HCT116 (cell line): Measurements from ENCODE around the gene RAD18. TPM values are rescaled to one million over a fixed set of nuclear protein-coding genes. Genes with fewer than 3 reads are reported as not detected.

Experiments used
- ATAC-seq: fragments of 200-7000 bp; cut with Tn5 transposase; 2 replicates; pipeline ENCODE4 v1.9.1; 2020; ENCODE audit warnings: mild to moderate bottlenecking, moderate library complexity
- BruUV-seq: library from RNA; stranded (reverse); fragments of 400-500 nt; replicated peaks from 2 replicates; lab custom pipeline; 2021; lab: Mats Ljungman, UMichigan
- CTCF ChIA-PET: fragments of 300-600 bp; sonication (Branson Sonifier 250); formaldehyde crosslinking; loops from one replicate; lab custom pipeline; 2021; ENCODE audit warnings: antibody characterized with exemption; lab: Charles Lee
- POLR2A ChIA-PET: fragments of 300-600, 350-600 bp; sonication (Branson Sonifier 250); formaldehyde crosslinking; loops from one replicate; lab custom pipeline; 2021; ENCODE audit warnings: antibody characterized with exemption; lab: Charles Lee
- RAD21 ChIA-PET, 2 experiments: fragments of 300-600 bp; sonication (Branson Sonifier 250); formaldehyde crosslinking; loops; one replicate each; lab custom pipeline; 2023; ENCODE audit warnings: low total read pairs in 2 of 2; ENCODE audit not compliant: uncharacterized antibody in 2 of 2, unreplicated experiment in 2 of 2, low non-redundant PET in 1 of 2; lab: Charles Lee
- DNase-seq: peaks from one replicate; pipeline ENCODE4 v3.0.0-alpha.2; 2010; ENCODE audit warnings: low read depth, low spot score
- H2AFZ ChIP-seq: fragments of 200-600 bp; shearing (Covaris generic), sonication (generic); 2 replicates; pipeline ENCODE4 v1.6.1; 2017; ENCODE audit warnings: low read depth, mixed run types, mixed read lengths, antibody characterized with exemption, low read length; ENCODE audit not compliant: poor library complexity, severe bottlenecking
- H3K27ac ChIP-seq: 2 replicates; pipeline ENCODE4 v1.5.1; 2012; ENCODE audit warnings: low read depth, low read length
- H3K27me3 ChIP-seq: fragments of 200-600 bp; sonication (generic); 2 replicates; pipeline ENCODE4 v1.6.1; 2016; ENCODE audit warnings: mixed run types, low read length, mixed read lengths; ENCODE audit not compliant: insufficient read depth
- H3K36me3 ChIP-seq, 2 experiments: fragments of 200-500 bp in 1 of 2; fragments of 200-600 bp in 1 of 2; sonication (Bioruptor generic) in 1 of 2; sonication (generic) in 1 of 2; 2 replicates each; pipeline versions ENCODE4 v1.5.1 to v1.6.1; 2014 to 2016; ENCODE audit warnings: low read length in 2 of 2, inconsistent platforms in 1 of 2, mixed read lengths in 1 of 2, mixed run types in 1 of 2; ENCODE audit not compliant: insufficient read depth in 2 of 2, control insufficient read depth in 1 of 2
- H3K4me1 ChIP-seq, 2 experiments: fragments of 200-600 bp in 1 of 2; sonication (generic) in 1 of 2; 2 replicates each; pipeline versions ENCODE4 v1.5.1 to v1.6.1; 2012 to 2017; ENCODE audit warnings: low read length in 2 of 2, inconsistent platforms in 1 of 2, mild to moderate bottlenecking in 1 of 2, mixed read lengths in 1 of 2, mixed run types in 1 of 2, moderate library complexity in 1 of 2; ENCODE audit not compliant: insufficient read depth in 2 of 2, control insufficient read depth in 1 of 2
- H3K4me2 ChIP-seq: fragments of 200-600 bp; sonication (generic); 2 replicates; pipeline ENCODE4 v1.6.1; 2017; ENCODE audit warnings: mixed run types, low read length, mixed read lengths
- H3K4me3 ChIP-seq, 2 experiments: fragments of 200-600 bp in 1 of 2; sonication (generic) in 1 of 2; replicated peaks in 1 of 2; 2 replicates each; pipeline ENCODE4 v1.5.1; 2011 to 2016; ENCODE audit warnings: low read length in 2 of 2, control low read depth in 1 of 2, low read depth in 1 of 2, mild to moderate bottlenecking in 1 of 2, mixed read lengths in 1 of 2, mixed run types in 1 of 2
- H3K79me2 ChIP-seq: fragments of 200-600 bp; sonication (generic); 2 replicates; pipeline ENCODE4 v1.6.1; 2017; ENCODE audit warnings: mild to moderate bottlenecking, mixed run types, low read length, moderate library complexity, mixed read lengths; ENCODE audit not compliant: insufficient read depth
- H3K9ac ChIP-seq: fragments of 200-600 bp; sonication (generic); 2 replicates; pipeline ENCODE4 v1.6.1; 2016; ENCODE audit warnings: low read length, mixed read lengths
- H3K9me2 ChIP-seq: fragments of 200-600 bp; sonication (generic), shearing (Covaris generic); 2 replicates; pipeline ENCODE4 v1.6.1; 2017; ENCODE audit warnings: mixed run types, mild to moderate bottlenecking, moderate library complexity; ENCODE audit not compliant: insufficient read depth
- H3K9me3 ChIP-seq, 2 experiments: fragments of 200-500 bp in 1 of 2; fragments of 200-600 bp in 1 of 2; sonication (Bioruptor generic) in 1 of 2; sonication (generic) in 1 of 2; 2 replicates each; pipeline ENCODE4 v1.6.1; 2014 to 2017; ENCODE audit warnings: low read length in 2 of 2, mixed read lengths in 2 of 2, inconsistent platforms in 1 of 2, low read depth in 1 of 2, mild to moderate bottlenecking in 1 of 2, mixed run types in 1 of 2, moderate library complexity in 1 of 2; ENCODE audit not compliant: control insufficient read depth in 1 of 2, insufficient read depth in 1 of 2
- H4K20me1 ChIP-seq: fragments of 200-600 bp; sonication (generic), shearing (Covaris generic); 2 replicates; pipeline ENCODE4 v1.6.1; 2017; ENCODE audit warnings: mixed run types, mild to moderate bottlenecking, moderate library complexity; ENCODE audit not compliant: insufficient read depth
- ELF1 ChIP-seq: IDR thresholded peaks from 2 replicates; pipeline ENCODE4 v1.6.1; 2012; ENCODE audit warnings: low read depth, borderline replicate concordance
- FOSL1 ChIP-seq: IDR thresholded peaks from 2 replicates; pipeline ENCODE4 v1.6.1; 2012; ENCODE audit warnings: low read depth
- JUND ChIP-seq: IDR thresholded peaks from 2 replicates; pipeline ENCODE4 v1.6.1; 2012
- POLR2A ChIP-seq: IDR thresholded peaks from 2 replicates; pipeline ENCODE4 v1.7.0; 2011; ENCODE audit warnings: borderline replicate concordance; ENCODE audit not compliant: insufficient read depth, insufficient read length; ENCODE audit errors: extremely low read depth
- RAD21 ChIP-seq: IDR thresholded peaks from 2 replicates; pipeline ENCODE4 v1.6.1; 2012; ENCODE audit warnings: low read depth, mild to moderate bottlenecking
- SIN3A ChIP-seq: IDR thresholded peaks from 2 replicates; pipeline ENCODE4 v1.6.1; 2012; ENCODE audit warnings: low read depth
- SRF ChIP-seq: IDR thresholded peaks from 2 replicates; pipeline ENCODE4 v1.6.1; 2012; ENCODE audit warnings: low read depth
- TCF7L2 ChIP-seq: IDR thresholded peaks from 2 replicates; pipeline ENCODE4 v1.7.0; 2011; ENCODE audit warnings: borderline replicate concordance, inconsistent platforms; ENCODE audit not compliant: insufficient read depth, insufficient read length; ENCODE audit errors: extremely low read depth
- YY1 ChIP-seq: IDR thresholded peaks from 2 replicates; pipeline ENCODE4 v1.6.1; 2011; ENCODE audit warnings: low read length, low read depth, moderate library complexity, mild to moderate bottlenecking; ENCODE audit not compliant: insufficient replicate concordance; ENCODE audit errors: extremely low read depth
- ZFX ChIP-seq: fragments of 450-650 bp; IDR thresholded peaks from 2 replicates; pipeline ENCODE4 v1.6.1; 2017
- intact Hi-C: fragments of 100-400 bp; cut with micrococcal nuclease; formaldehyde crosslinking; loops from 2 replicates; pipeline ENCODE4 v1.10.0; 2022
- total RNA-seq: library from RNA; stranded (reverse); gene quantifications from one replicate; pipeline ENCODE4 v1.2.1, GENCODE V29; 2021; ENCODE audit not compliant: unreplicated experiment
- TF ChIP-seq, protein P1 (sequence below), 3 experiments: fragments of 200-600 bp in 1 of 3; sonication (generic) in 1 of 3; IDR thresholded peaks in 2 of 3; conservative IDR thresholded peaks in 1 of 3; 2 replicates each; pipeline ENCODE4 v1.5.1; 2012 to 2017; ENCODE audit warnings: low read depth in 2 of 3, low read length in 2 of 3, antibody characterized with exemption in 1 of 3, borderline replicate concordance in 1 of 3, control low read depth in 1 of 3, mild to moderate bottlenecking in 1 of 3, mixed read lengths in 1 of 3, mixed run types in 1 of 3, moderate library complexity in 1 of 3; ENCODE audit not compliant: insufficient read depth in 1 of 3
- TF ChIP-seq, protein P2 (sequence below): IDR thresholded peaks from 2 replicates; pipeline ENCODE4 v1.6.1; 2012; ENCODE audit warnings: low read depth

Gene RAD18
- total RNA-seq, 1 experiment from 2014 or later = 28.7 TPM

- TF ChIP-seq ELF1 (no peak), YY1 (no peak), SIN3A (no peak)
- TF ChIP-seq, protein P1, sequence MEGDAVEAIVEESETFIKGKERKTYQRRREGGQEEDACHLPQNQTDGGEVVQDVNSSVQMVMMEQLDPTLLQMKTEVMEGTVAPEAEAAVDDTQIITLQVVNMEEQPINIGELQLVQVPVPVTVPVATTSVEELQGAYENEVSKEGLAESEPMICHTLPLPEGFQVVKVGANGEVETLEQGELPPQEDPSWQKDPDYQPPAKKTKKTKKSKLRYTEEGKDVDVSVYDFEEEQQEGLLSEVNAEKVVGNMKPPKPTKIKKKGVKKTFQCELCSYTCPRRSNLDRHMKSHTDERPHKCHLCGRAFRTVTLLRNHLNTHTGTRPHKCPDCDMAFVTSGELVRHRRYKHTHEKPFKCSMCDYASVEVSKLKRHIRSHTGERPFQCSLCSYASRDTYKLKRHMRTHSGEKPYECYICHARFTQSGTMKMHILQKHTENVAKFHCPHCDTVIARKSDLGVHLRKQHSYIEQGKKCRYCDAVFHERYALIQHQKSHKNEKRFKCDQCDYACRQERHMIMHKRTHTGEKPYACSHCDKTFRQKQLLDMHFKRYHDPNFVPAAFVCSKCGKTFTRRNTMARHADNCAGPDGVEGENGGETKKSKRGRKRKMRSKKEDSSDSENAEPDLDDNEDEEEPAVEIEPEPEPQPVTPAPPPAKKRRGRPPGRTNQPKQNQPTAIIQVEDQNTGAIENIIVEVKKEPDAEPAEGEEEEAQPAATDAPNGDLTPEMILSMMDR (IDR thresholded peaks at IDR 0.05 in 2 of 3, conservative IDR thresholded peaks at IDR 0.05 in 1 of 3; ENCODE audit: borderline replicate concordance in 1 of 3, insufficient read depth in 1 of 3, low read depth in 2 of 3, low read length in 2 of 3) = no peak
Measured at GRCh38 chr3:9007213-9007612, 43.9 kb upstream of the RAD18 start (continued).

DNA sequence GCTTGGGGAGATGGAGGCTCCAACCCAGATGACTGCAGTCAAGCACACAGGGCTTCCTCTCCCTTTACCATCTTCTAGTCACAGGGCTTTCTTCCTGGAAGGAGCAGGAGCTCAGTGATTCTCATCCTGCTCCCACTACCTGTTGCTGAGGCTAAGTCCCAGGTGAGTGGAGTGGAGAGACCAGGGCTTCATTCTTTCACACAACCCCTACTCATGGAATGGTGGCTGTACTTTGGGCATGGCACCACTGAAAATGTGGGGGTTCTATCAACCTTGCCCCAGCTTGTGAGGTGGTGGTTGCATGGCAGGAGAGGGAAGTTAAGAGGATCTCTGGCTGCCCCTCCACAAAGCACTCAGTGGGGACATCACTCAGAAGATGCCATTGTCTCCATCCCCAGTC is 36.8 kb upstream of the RAD18 start:
- CTCF ChIA-PET = interaction anchor here (1.1 kb wide), 1 partner anchor 12 kb away, joined by 3 read pairs; no protein-coding TSS in a partner anchor
- Histone ChIP-seq H3K27ac (no peak overlapping the region), H3K9me3 (no peaks in the 10 kb centered on the region), H2AFZ (no peak overlapping the region), H3K4me1 (no peaks in the 10 kb centered on the region), H3K79me2 (no peaks in the 10 kb centered on the region), H3K4me2 (no peak overlapping the region), H3K9ac (no peak overlapping the region), H3K36me3 (no peaks in the 10 kb centered on the region), H3K4me3 (no peak overlapping the region), H4K20me1 (no peaks in the 10 kb centered on the region), H3K9me2 (no peaks in the 10 kb centered on the region), H3K27me3 (peaks cover 5% of the 10 kb centered on the region; the same call in 1 of the 2 replicates)
- ATAC-seq (no peak), DNase-seq (no peak)
- intact Hi-C loops = no loop called here
- BruUV-seq = no TSS peak
- POLR2A ChIA-PET = no interaction called here
- RAD21 ChIA-PET = no interaction called here
- no peak for TF ChIP-seq TCF7L2
- TF ChIP-seq ZFX = no peak
- no peak for TF ChIP-seq POLR2A
- no peak for TF ChIP-seq FOSL1
- TF ChIP-seq SRF = no peak
- TF ChIP-seq, protein P1 (IDR thresholded peaks at IDR 0.05 in 2 of 3, conservative IDR thresholded peaks at IDR 0.05 in 1 of 3; ENCODE audit: borderline replicate concordance in 1 of 3, insufficient read depth in 1 of 3, low read depth in 2 of 3, low read length in 2 of 3) = no peak
- TF ChIP-seq, protein P2, sequence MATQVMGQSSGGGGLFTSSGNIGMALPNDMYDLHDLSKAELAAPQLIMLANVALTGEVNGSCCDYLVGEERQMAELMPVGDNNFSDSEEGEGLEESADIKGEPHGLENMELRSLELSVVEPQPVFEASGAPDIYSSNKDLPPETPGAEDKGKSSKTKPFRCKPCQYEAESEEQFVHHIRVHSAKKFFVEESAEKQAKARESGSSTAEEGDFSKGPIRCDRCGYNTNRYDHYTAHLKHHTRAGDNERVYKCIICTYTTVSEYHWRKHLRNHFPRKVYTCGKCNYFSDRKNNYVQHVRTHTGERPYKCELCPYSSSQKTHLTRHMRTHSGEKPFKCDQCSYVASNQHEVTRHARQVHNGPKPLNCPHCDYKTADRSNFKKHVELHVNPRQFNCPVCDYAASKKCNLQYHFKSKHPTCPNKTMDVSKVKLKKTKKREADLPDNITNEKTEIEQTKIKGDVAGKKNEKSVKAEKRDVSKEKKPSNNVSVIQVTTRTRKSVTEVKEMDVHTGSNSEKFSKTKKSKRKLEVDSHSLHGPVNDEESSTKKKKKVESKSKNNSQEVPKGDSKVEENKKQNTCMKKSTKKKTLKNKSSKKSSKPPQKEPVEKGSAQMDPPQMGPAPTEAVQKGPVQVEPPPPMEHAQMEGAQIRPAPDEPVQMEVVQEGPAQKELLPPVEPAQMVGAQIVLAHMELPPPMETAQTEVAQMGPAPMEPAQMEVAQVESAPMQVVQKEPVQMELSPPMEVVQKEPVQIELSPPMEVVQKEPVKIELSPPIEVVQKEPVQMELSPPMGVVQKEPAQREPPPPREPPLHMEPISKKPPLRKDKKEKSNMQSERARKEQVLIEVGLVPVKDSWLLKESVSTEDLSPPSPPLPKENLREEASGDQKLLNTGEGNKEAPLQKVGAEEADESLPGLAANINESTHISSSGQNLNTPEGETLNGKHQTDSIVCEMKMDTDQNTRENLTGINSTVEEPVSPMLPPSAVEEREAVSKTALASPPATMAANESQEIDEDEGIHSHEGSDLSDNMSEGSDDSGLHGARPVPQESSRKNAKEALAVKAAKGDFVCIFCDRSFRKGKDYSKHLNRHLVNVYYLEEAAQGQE = no peak
- TF ChIP-seq JUND = no peak
- TF ChIP-seq SIN3A = no peak
- TF ChIP-seq RAD21 = no peak
